ENCODE results near the gene SLC6A18. TPM values are rescaled to one million over a fixed set of nuclear protein-coding genes. Genes with fewer than 3 reads are reported as not detected.

SLC6A18 gene
- total RNA-seq, 1 donor = not detected

- DNase-seq (ENCODE audit: low read depth in 2 of 3, low spot score in 2 of 3) = no peak
These were observed 23.0 kb upstream of the SLC6A18 start for GRCh38 chr5:1202026-1202797.

- no peak for DNase-seq (ENCODE audit: low read depth in 2 of 3, low spot score in 2 of 3)
These were observed 22.4 kb upstream of the SLC6A18 start for GRCh38 chr5:1202798-1203185.

- no peak for DNase-seq (ENCODE audit: low read depth in 2 of 3, low spot score in 2 of 3)
These were observed 21.7 kb upstream of the SLC6A18 start for GRCh38 chr5:1203311-1203967.

GRCh38 chr5:1203968-1204692, 21.1 kb upstream of the SLC6A18 start:
- DNase-seq (ENCODE audit: low read depth in 2 of 3, low spot score in 2 of 3) = no peak

- peak in 1 of 3 donors; percentile 21 for DNase-seq (ENCODE audit: low read depth in 2 of 3, low spot score in 2 of 3)
These were observed 20.4 kb upstream of the SLC6A18 start for GRCh38 chr5:1204693-1205242.

- DNase-seq (ENCODE audit: low read depth in 2 of 3, low spot score in 2 of 3) = no peak
These were observed 19.7 kb upstream of the SLC6A18 start for GRCh38 chr5:1205255-1206180.

GRCh38 chr5:1206521-1207412, 18.4 kb upstream of the SLC6A18 start:
- no peak for DNase-seq (ENCODE audit: low read depth in 2 of 3, low spot score in 2 of 3)

GRCh38 chr5:1207555-1207954, 17.6 kb upstream of the SLC6A18 start:
- no peak for DNase-seq (ENCODE audit: low read depth in 2 of 3, low spot score in 2 of 3)

GRCh38 chr5:1208221-1208742, 16.9 kb upstream of the SLC6A18 start:
- no peak for DNase-seq (ENCODE audit: low read depth in 2 of 3, low spot score in 2 of 3)

- no peak for DNase-seq (ENCODE audit: low read depth in 2 of 3, low spot score in 2 of 3)
These were observed 16.3 kb upstream of the SLC6A18 start for GRCh38 chr5:1208743-1209488.

- no peak for DNase-seq (ENCODE audit: low read depth in 2 of 3, low spot score in 2 of 3)
These were observed 15.7 kb upstream of the SLC6A18 start for GRCh38 chr5:1209489-1209852.

- no peak for DNase-seq (ENCODE audit: low read depth in 2 of 3, low spot score in 2 of 3)
These were observed 15.0 kb upstream of the SLC6A18 start for GRCh38 chr5:1209896-1210776.

- no peak for DNase-seq (ENCODE audit: low read depth in 2 of 3, low spot score in 2 of 3)
These were observed 14.3 kb upstream of the SLC6A18 start for GRCh38 chr5:1210832-1211251.

GRCh38 chr5:1211701-1212100, 13.5 kb upstream of the SLC6A18 start:
- DNase-seq (ENCODE audit: low read depth in 2 of 3, low spot score in 2 of 3) = no peak

GRCh38 chr5:1212271-1212670, 12.9 kb upstream of the SLC6A18 start:
- DNase-seq (ENCODE audit: low read depth in 2 of 3, low spot score in 2 of 3) = no peak

- DNase-seq (ENCODE audit: low read depth in 2 of 3, low spot score in 2 of 3) = no peak
These were observed 12.3 kb upstream of the SLC6A18 start for GRCh38 chr5:1212881-1213280.

GRCh38 chr5:1213508-1214162, 11.5 kb upstream of the SLC6A18 start:
- no peak for DNase-seq (ENCODE audit: low read depth in 2 of 3, low spot score in 2 of 3)

Measured in hematopoietic multipotent progenitor cell (in vitro differentiated cells).